Daoy (cell line): Measurements from ENCODE around the gene UNC45A. TPM values are rescaled to one million over a fixed set of nuclear protein-coding genes. Genes with fewer than 3 reads are reported as not detected.

Experiments used
- DNase-seq: peaks from one replicate; pipeline ENCODE4 v3.0.0-alpha.2; 2015; ENCODE audit warnings: low read depth
- total RNA-seq: library from RNA; depleted of rRNA; stranded (reverse); fragments of >200 nt; shearing (Covaris generic); gene quantifications from 2 replicates; pipeline ENCODE4 v1.2.3, GENCODE V29; 2014

Gene UNC45A
- total RNA-seq, 1 experiment from 2014 or later = 57.5 TPM

DNA sequence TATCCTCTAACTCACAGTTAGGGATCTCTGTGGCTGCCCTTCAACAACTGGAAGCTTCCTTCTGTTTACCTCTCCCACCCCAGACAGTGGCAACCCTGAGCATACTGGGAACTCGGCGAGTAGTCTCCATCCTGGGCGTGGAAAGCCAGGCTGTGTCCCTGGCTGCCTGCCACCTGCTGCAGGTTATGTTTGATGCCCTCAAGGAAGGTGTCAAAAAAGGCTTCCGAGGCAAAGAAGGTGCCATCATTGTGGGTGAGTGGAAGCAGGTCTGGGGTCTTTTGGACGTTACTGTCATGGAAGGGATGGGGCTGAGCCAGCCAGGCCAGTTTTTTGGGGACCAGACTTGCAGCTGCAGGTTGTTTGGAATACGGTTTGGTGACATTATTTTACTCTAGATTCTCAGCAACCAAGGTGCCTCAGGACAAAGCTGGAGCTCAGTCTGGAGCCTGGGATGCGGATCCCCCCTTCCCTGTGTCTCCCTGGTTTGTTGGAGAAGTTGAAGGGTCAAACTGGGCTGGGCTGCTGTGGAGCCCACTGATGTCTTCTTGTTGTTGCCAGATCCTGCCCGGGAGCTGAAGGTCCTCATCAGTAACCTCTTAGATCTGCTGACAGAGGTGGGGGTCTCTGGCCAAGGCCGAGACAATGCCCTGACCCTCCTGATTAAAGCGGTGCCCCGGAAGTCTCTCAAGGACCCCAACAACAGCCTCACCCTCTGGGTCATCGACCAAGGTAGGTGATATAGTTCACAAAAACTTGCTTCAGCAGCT lies 7.5 kb downstream of the UNC45A start:
- DNase-seq = no peak

DNA sequence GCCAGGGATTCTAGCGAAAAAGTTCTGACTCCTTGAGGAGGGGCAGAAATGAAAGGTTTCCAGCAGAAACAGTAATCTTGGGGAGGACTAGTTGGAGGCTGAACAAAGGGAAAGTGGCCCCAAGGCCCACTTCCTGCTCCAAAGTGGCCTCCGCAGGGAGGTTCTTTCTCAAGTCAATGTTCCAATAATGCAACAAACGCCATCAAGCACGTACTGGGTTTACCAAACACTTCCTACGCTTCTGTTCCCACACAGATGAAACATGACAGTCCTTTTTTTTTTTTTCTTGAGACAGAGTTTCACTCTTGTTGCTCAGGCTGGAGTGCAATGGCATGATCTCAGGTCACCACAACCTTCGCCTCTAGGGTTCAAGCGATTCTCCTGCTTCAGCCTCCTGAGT lies 10.0 kb downstream of the UNC45A start:
- no peak for DNase-seq

DNA sequence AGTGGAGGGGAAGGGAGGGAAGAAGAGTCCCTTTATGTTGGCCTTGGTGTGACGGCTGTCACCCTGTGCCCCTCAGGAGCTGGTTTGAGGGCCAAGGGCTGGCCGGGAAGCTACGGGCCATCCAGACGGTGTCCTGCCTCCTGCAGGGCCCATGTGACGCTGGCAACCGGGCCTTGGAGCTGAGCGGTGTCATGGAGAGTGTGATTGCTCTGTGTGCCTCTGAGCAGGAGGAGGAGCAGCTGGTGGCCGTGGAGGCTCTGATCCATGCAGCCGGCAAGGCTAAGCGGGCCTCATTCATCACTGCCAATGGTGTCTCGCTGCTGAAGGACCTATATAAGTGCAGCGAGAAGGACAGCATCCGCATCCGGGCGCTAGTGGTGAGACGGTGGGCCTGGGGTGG lies 11.5 kb downstream of the UNC45A start:
- DNase-seq = no peak

DNA sequence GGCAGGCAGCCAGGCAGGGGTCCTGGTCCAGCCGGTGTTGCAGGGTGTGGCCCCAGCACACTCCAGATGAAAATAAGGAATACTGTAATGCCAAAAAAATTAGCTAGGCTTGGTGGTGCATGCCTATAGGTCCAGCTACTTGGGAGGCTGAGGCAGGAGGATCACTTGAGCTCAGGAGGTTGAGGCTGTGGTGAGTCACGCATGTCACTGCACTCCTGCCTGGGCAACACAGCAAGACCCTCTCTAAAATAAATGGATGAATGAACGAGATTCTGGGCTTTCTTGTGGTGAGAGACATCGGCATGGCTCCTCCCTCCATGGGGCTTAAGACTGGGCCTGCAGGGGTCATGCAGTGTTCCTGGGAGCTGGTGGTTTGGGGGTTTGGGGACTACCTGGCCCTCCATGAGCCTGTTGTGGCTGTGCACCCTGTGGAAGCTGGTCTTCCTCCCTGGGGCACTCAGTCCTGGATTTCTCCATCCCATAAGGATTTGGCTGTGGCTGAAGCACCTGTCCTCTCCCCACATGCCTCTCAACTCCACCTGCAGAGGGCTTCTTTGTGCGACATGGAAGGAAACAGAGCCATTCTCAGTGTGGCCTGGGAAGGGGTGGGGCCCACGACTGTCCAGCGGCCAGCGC lies 12.0 kb downstream of the UNC45A start:
- no peak for DNase-seq

DNA sequence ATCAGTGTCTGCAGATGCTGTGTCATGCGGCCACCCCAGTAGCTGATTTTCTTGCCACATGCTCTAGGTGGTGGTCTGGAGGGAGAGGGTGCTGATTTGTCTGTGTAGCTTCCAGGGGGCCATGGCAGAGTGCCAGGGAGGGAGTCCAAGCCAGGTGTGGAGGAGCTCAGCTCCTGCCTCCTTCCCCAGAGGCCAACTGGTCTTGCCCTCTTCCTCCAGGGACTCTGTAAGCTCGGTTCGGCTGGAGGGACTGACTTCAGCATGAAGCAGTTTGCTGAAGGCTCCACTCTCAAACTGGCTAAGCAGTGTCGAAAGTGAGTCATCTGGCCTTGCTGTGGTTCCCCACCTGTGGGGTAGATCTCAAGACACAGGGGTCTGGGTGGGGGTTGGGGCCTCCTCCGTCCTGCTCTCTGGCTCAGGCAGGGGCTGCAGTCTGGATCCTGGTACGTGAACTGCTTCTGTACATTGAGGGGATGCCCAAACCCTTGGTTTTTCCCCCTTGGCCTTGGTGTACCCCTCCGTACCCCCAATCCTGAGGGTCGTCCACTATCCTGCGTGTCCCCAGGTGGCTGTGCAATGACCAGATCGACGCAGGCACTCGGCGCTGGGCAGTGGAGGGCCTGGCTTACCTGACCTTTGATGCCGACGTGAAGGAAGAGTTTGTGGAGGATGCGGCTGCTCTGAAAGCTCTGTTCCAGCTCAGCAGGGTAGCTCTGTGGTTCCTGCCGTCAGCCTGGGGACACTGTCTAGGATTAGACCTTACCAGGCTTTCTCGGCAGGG lies 12.7 kb downstream of the UNC45A start:
- DNase-seq = no peak

DNA sequence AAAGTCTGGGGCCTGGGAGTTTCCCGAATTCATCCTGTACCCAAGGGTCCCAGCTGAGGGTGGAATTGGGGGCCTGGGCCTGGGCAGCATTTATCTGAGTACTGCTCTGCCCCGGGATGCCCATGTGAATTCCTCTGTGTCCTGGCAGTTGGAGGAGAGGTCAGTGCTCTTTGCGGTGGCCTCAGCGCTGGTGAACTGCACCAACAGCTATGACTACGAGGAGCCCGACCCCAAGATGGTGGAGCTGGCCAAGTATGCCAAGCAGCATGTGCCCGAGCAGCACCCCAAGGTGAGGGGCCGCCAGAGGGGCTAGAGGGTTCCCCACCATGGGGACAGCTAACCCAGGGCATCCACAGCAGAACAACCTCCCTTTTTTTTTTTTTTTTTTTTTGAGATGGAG lies 13.4 kb downstream of the UNC45A start:
- no peak for DNase-seq

DNA sequence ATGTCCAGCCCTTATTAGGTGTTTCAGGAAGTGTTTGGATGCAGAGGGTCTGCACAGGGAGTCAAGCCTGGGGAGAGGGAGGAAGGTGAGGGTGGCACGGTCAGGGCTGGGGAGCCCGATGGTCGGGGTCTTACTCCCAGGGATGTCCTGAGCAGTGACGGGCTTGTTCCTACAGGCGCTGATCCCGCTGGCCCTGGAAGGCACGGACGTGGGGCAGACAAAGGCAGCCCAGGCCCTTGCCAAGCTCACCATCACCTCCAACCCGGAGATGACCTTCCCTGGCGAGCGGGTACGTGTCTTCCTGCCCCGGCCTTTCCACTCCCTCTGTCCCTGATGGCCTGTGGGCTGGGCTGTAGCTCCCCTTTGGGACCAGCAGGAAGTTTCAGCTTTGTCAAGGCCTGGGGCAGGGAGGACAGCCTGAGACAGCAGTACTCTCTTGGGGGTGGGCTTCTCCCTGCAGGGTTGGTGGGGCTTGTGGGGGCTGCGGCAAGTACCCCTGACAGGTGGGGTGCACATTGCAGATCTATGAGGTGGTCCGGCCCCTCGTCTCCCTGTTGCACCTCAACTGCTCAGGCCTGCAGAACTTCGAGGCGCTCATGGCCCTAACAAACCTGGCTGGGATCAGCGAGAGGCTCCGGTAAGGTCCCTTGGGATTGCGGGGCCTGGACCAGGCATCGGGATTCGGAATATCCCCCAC lies 15.0 kb downstream of the UNC45A start:
- DNase-seq = no peak

DNA sequence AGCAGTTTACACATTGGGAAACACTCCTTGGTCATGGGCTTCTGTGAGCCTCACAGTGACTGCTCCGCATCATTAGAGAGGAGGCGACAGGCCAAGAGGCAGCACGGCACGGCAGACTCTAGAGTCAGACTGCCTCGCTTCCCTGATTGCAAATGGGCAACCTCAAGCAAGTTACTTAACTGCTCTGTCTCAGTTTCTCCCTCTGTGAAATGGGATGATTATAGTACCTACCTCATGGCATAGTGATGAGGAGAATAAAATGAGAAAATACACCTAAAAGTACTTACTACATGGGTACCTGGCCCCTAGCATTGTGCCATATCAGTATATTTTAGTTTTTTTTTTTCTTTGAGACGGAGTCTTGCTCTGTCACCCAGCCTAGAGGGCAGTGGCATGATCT lies 15.6 kb downstream of the UNC45A start:
- DNase-seq = no peak

DNA sequence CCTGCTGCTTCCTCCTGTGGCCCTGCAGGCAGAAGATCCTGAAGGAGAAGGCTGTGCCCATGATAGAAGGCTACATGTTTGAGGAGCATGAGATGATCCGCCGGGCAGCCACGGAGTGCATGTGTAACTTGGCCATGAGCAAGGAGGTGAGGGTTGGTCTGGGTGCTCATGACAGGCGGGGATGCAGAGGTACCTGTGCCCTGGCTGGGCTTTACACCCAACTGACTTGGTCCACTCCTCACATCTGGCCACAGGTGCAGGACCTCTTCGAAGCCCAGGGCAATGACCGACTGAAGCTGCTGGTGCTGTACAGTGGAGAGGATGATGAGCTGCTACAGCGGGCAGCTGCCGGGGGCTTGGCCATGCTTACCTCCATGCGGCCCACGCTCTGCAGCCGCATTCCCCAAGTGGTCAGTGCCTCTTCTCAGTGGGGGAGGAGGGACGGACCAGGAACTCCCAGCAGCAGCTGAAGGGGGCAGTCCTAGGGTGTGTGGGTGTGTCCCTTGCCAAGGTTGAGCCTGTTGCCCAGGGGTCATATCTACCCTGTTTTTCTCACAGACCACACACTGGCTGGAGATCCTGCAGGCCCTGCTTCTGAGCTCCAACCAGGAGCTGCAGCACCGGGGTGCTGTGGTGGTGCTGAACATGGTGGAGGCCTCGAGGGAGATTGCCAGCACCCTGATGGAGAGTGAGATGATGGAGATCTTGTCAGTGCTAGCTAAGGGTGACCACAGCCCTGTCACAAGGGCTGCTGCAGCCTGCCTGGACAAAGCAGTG lies 18.0 kb downstream of the UNC45A start:
- DNase-seq = no peak

DNA sequence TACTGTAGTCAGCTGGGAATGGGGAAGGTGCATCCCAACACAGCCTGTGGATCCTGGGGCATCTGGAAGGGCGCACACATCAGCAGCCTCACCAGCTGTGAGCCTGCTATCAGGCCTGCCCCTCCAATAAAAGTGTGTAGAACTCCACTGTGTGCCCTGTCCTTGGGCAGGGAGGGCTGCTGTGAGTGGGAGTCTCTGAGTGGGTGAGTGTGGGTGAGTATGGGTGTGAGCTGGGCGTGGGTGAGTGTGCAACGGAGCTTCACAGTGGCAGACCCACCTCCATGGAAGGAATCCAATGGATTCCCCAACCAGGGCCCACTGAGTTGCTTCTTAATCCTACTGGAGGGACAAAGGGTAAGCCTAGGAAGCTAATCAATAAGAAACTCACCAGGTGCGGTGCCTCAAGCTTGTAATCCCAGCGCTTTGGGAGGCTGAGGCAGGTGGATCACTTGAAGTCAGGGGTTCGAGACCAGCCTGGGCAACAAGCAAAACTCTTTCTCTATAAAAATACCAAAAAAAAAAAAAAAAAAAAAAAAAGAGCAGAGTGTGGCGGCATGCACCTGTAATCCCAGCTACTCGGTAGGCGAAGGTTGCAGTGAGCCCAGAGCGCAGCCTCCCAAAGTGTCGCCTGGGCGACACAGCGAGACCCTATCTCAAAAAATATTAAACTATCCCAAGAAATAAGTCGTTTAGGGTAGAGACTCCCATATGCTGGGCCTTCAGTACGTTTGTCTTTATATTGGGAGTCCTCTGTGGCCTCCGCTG lies 19.0 kb downstream of the UNC45A start:
- no peak for DNase-seq

DNA sequence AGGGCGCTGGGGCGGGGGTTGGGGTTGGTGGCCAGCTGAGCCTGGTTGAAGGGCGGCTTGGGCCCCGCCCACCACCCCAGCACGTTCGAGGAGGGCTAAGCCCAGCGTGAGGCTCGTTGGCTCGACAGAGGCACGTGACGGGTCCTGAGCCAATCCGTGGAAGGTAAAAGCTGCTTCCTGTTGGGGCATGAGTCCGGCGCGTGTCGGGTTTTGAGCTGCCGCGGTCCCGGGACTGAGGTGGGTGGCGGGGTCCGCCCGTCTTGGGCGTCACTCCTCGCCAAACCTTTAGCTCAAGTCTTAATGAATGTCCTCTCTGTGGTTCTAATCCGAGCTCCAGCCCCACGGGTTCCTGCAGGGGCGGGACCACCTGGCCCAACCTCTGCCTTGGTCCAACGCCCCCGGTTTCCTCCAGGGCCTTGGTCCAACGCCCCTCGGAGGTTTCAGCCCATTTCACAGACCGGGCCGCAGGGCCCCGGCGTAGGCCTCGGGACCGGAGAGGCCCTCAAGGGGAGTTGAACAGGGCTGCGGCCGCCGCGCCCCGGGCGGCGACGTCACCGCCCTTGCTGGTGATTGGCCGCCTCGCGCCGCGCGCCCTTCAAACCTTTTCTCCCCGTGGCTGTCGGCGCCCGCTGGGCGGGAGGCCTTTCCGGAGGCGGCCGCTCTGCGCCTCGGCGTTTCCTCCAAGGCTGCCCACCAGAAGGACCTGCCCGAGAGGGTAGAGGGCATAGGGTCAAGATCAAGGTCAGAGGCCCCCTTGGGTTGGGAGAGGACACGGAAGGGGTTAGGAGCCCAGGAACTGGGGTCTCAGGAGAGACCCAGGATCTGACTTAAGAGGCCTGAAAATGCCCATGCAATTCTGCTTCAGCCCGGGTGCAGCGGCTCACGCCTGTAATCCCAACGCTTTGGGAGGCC lies 19.9 kb downstream of the UNC45A start, which contains the start of gene RCCD1:
TSS of gene RCCD1 (plus strand) at position 173 of the 912 bp plus-strand sequence. CDS start 1,851 bp downstream, outside the sequence.
- DNase-seq = peak; percentile 96

DNA sequence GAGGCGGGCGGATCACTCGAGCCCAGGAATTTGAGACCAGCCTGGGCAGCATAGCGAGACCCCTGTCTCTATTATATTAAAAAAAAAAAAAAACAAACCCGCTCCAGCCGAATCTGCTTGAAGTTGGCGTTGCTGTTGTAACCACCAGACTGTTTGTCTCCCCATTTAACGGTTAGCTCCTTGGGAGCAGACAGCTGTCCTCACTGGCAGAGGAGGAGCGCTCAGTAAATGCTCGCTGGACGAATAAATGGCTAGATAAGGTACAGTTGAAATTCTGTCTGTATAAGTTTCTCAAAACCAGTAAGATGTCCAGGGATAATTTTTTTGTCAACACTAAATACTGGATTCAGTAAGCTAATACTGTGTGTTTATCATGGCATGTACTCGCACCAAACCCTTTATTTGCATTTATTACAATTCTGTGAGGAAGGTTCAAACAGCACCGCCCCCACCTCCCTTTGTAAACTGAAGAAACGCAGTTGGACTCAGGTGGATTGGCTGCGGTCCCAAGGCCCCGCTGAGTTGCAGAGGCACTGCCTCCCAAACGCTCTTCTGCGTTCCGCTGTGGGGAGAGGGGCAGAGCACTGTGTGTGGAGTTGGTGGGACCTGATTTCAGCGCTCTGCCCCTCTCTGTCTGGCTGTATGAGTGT lies 20.7 kb downstream of the UNC45A start:
- DNase-seq = peak; percentile 28

DNA sequence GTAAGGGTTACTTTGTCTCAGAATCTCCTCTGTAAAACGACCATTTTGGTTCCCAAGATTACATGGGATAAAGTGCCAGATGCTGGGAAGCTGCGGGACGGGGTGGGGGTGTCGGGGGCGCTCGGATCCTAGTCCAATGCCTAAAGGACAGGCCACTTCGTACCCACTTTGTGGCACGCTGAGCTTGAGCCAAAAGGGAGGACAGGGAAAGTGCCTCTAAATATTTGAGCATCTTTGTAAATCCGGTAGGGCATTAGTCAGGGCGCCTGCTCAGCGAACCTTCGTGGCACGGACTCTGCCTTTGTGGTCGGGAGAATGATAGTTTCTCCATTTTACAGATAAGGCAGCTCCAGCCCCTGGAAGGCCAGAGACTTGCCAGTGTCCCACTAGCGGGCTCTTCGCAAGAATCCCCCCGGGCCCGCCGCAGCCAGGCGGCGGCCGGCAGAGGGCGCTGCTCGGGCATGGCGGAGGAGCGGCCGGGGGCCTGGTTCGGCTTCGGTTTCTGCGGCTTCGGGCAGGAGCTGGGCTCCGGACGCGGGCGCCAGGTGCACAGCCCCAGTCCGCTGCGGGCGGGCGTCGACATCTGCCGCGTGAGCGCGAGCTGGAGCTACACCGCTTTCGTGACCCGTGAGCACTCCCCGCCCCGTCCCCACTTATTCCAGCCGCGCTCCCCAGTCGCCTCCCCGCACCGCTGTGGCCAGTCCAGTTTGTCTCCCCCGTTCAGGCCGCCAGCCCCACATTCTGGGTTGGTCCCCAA lies 21.4 kb downstream of the UNC45A start:
- DNase-seq = peak; percentile 70

DNA sequence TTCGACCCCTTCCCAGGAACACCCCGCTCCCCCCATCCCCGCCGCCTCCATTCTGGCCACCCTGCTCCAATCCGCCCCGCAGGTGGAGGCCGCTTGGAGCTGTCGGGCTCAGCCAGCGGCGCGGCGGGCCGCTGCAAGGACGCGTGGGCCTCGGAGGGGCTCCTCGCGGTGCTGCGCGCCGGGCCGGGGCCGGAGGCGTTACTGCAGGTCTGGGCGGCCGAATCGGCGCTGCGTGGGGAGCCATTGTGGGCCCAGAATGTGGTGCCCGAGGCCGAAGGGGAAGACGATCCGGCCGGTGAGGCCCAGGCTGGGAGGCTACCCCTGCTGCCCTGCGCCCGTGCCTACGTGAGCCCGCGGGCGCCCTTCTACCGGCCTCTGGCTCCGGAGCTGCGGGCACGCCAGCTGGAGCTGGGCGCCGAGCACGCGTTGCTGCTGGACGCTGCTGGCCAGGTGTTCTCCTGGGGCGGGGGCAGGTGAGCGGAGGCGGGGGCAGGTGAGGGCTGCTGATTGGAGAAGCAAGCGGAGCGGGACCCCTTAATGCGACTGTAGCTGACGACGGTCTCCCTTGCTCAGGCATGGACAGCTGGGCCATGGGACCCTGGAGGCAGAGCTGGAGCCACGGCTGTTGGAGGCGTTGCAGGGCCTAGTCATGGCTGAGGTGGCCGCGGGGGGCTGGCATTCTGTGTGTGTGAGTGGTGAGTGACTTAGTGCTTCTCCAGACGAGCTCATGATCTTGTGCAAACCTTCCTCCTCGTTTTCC lies 22.1 kb downstream of the UNC45A start:
- DNase-seq = no peak

DNA sequence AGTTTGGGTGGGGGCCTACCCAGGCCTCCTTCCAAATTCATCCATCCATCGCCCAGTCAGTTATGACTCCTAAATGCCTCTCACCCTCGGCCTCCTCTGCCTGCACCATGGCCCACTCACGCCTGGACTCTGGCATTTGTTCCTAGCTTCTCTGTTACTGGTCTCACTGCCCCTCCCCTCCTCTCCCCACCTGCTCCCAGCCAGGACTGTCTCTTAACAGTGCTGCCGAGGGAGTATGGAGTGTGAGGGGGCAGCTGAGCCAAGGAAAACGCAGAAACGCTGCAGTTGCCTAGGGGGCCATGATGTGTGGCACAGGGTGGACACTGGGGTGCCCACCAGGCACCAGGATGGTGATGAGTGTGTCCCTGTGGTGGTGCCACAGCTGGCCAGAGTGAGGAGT lies 22.7 kb downstream of the UNC45A start:
- no peak for DNase-seq

DNA sequence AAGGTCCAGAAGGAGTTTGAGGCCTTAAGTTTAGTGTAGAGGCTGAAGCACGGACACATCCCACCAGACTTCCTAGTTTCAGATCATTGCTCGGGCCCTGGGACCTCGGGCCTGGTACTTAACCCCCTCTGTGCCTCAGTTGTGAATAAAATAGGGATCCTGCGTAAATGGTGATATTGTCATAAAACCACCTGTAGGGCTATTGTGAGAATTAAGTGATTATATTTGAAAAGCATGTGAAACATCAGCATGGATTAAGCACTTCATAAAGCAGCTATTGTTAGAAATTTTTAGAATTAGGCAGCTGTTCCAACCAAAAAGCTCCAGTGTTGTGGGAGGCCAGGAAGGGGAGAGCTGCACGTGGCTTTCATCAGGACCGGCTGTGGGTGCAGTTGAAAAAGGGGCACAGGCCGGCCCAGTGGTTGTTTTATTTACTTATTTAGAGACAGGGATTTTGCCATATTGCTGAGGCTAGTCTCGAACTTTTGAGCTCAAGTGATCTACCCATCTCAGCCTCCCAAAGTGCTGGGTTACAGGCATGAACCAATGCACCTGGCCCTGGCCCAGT lies 24.0 kb downstream of the UNC45A start:
- DNase-seq = no peak

DNA sequence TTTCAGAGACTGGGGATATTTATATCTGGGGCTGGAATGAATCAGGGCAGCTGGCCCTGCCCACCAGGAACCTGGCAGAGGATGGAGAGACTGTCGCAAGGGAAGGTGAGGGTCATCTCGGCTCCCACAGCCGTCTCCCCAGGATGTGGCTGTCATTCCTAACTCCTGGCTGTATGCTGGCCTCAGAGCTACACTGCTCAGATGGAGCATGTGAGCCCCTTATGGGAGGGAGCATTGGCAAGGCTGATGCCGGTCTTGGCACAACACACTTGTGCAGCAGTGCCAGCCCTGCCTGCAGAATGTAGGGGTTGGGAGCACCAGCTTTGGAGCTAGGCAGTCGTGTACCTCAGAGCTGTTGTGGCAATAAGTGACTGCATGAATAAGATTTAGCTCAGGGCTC lies 24.8 kb downstream of the UNC45A start:
- DNase-seq = no peak
